K562 (cell line): Measurements from ENCODE around the gene MAGEA9B.

Source experiments
- CTCF ChIP-seq, 3 experiments: IDR thresholded peaks in 2 of 3; conservative IDR thresholded peaks in 1 of 3; 2 replicates each; pipeline ENCODE4 v1.5.1; 2011 to 2012; ENCODE audit warnings: low read length in 3 of 3, mild to moderate bottlenecking in 3 of 3, control low read depth in 2 of 3, improper control_type of control experiment in 1 of 3, inconsistent platforms in 1 of 3, low read depth in 1 of 3, mixed read lengths in 1 of 3, moderate library complexity in 1 of 3; ENCODE audit not compliant: insufficient read depth in 2 of 3
- POLR2AphosphoS5 ChIP-seq: IDR thresholded peaks from 2 replicates; pipeline ENCODE4 v1.6.1; 2011; ENCODE audit warnings: mild to moderate bottlenecking, low read depth, low read length, moderate library complexity; ENCODE audit not compliant: control insufficient read depth, insufficient read depth
- RBBP5 ChIP-seq: fragments of 200-600 bp; sonication (generic); IDR thresholded peaks from 2 replicates; pipeline ENCODE4 v1.6.1; 2012; ENCODE audit warnings: borderline replicate concordance, mild to moderate bottlenecking, low read length, control low read depth, inconsistent platforms; ENCODE audit not compliant: insufficient read depth, poor library complexity, severe bottlenecking
- TF ChIP-seq, protein P1 (sequence below): fragments of 450-650 bp; formaldehyde crosslinking; conservative IDR thresholded peaks from 2 replicates; pipeline ENCODE4 v1.4.0; 2022; ENCODE audit warnings: mild to moderate bottlenecking, missing genetic modification characterization

GRCh38 chrX:149539283-149540130 lies 47.8 kb downstream of the MAGEA9B start:
- TF ChIP-seq POLR2AphosphoS5: no peak
- no peak for TF ChIP-seq RBBP5
- TF ChIP-seq CTCF (IDR thresholded peaks at IDR 0.05 in 2 of 3, conservative IDR thresholded peaks at IDR 0.05 in 1 of 3; ENCODE audit: insufficient read depth in 2 of 3, low read depth in 1 of 3, low read length in 3 of 3): no peak
- TF ChIP-seq, protein P1, sequence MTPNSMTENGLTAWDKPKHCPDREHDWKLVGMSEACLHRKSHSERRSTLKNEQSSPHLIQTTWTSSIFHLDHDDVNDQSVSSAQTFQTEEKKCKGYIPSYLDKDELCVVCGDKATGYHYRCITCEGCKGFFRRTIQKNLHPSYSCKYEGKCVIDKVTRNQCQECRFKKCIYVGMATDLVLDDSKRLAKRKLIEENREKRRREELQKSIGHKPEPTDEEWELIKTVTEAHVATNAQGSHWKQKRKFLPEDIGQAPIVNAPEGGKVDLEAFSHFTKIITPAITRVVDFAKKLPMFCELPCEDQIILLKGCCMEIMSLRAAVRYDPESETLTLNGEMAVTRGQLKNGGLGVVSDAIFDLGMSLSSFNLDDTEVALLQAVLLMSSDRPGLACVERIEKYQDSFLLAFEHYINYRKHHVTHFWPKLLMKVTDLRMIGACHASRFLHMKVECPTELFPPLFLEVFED (CRISPR knock-in tag): no peak
